Stimulated activated CD4-positive, alpha-beta T cell treated with anti-CD3 and anti-CD28 coated beads, Interleukin-15, amount 100 ng/mL, for 24 hours (primary cell): ENCODE results near the gene ORM1.
A peak's percentile ranks its signal among the peaks of the same experiment; 100 is the strongest.

ENCODE experiments used
- DNase-seq: peaks from one replicate; pipeline ENCODE4 v3.0.0-alpha.2; 2020

Gene ORM1

GRCh38 chr9:114288193-114289091 lies 34.5 kb upstream of the ORM1 start:
- no peak for DNase-seq

GRCh38 chr9:114289106-114289505 lies 33.8 kb upstream of the ORM1 start:
- DNase-seq = no peak

- DNase-seq = no peak
Observed at GRCh38 chr9:114289571-114290481, 33.1 kb upstream of the ORM1 start.

GRCh38 chr9:114290561-114290986 lies 32.3 kb upstream of the ORM1 start:
- no peak for DNase-seq

- DNase-seq = peak; percentile 76
Observed at GRCh38 chr9:114291064-114291474, 31.8 kb upstream of the ORM1 start.

- no peak for DNase-seq
Observed at GRCh38 chr9:114291886-114292590, 30.9 kb upstream of the ORM1 start.

- no peak for DNase-seq
Observed at GRCh38 chr9:114294664-114295063, 28.2 kb upstream of the ORM1 start.

- no peak for DNase-seq
Observed at GRCh38 chr9:114296338-114296737, 26.6 kb upstream of the ORM1 start.

GRCh38 chr9:114299286-114300152 lies 23.4 kb upstream of the ORM1 start:
- DNase-seq = no peak

GRCh38 chr9:114300153-114300845 lies 22.6 kb upstream of the ORM1 start:
- DNase-seq = no peak

- no peak for DNase-seq
Observed at GRCh38 chr9:114300846-114301797, 21.8 kb upstream of the ORM1 start.

- DNase-seq = no peak
Observed at GRCh38 chr9:114301798-114302565, 20.9 kb upstream of the ORM1 start.

- DNase-seq = no peak
Observed at GRCh38 chr9:114302727-114303126, 20.2 kb upstream of the ORM1 start.

GRCh38 chr9:114303571-114303970 lies 19.3 kb upstream of the ORM1 start:
- no peak for DNase-seq

GRCh38 chr9:114303977-114304376 lies 18.9 kb upstream of the ORM1 start:
- DNase-seq = no peak

GRCh38 chr9:114304416-114305188 lies 18.3 kb upstream of the ORM1 start:
- no peak for DNase-seq

- DNase-seq = no peak
Observed at GRCh38 chr9:114307899-114308267, 15.0 kb upstream of the ORM1 start.

GRCh38 chr9:114308361-114308950 lies 14.4 kb upstream of the ORM1 start:
- DNase-seq = no peak
